Hematopoietic multipotent progenitor cell treated with erythropoietin and hydrocortisone succinate and interleukin-3 and kit ligand, for 15 days (in vitro differentiated cells): ENCODE measurements around the gene IL4I1.

ENCODE experiments used
- DNase-seq: peaks from one replicate; pipeline ENCODE4 v3.0.0-alpha.2; 2015; ENCODE audit warnings: low spot score

The IL4I1 gene

GRCh38 chr19:49924004-49924880 is 27.6 kb upstream of the IL4I1 start:
- no peak for DNase-seq

- DNase-seq, result no peak
Observed at GRCh38 chr19:49923055-49924003, 26.6 kb upstream of the IL4I1 start.

- DNase-seq, result no peak
Observed at GRCh38 chr19:49921871-49922795, 25.4 kb upstream of the IL4I1 start.

- no peak for DNase-seq
Observed at GRCh38 chr19:49920624-49921363, 24.1 kb upstream of the IL4I1 start.

GRCh38 chr19:49918089-49918488 is 21.4 kb upstream of the IL4I1 start:
- DNase-seq, result no peak

- DNase-seq, result no peak
Observed at GRCh38 chr19:49916839-49917733, 20.4 kb upstream of the IL4I1 start.

- DNase-seq, result no peak
Observed at GRCh38 chr19:49915271-49915670, 18.6 kb upstream of the IL4I1 start.

GRCh38 chr19:49913720-49914119 is 17.0 kb upstream of the IL4I1 start:
- no peak for DNase-seq

GRCh38 chr19:49912965-49913685 is 16.4 kb upstream of the IL4I1 start:
- DNase-seq, result no peak

GRCh38 chr19:49911381-49912145 is 14.9 kb upstream of the IL4I1 start:
- DNase-seq, result no peak

GRCh38 chr19:49910179-49910578 is 13.5 kb upstream of the IL4I1 start:
- no peak for DNase-seq

GRCh38 chr19:49908480-49909420 is 12.1 kb upstream of the IL4I1 start:
- DNase-seq, result no peak

GRCh38 chr19:49907745-49908446 is 11.2 kb upstream of the IL4I1 start:
- DNase-seq, result no peak

GRCh38 chr19:49906879-49907564 is 10.3 kb upstream of the IL4I1 start:
- no peak for DNase-seq

- DNase-seq, result no peak
Observed at GRCh38 chr19:49904136-49904535, 7.4 kb upstream of the IL4I1 start.
